Activated naive CD4-positive, alpha-beta T cell treated with anti-CD3 and anti-CD28 coated beads, Interleukin-2, amount 50 U/mL, for 72 hours (primary cell): ENCODE data around the gene ZNF615. TPM values are rescaled to one million over a fixed set of nuclear protein-coding genes. Genes with fewer than 3 reads are reported as not detected.
A peak's percentile ranks its signal among the peaks of the same experiment; 100 is the strongest.
"Not testable (repeated sequence)": the region's sequence is repeated elsewhere in the genome, so short reads cannot be mapped to it uniquely, and the experiment has no call there.

Source experiments
- ATAC-seq, 2 donors: fragments of 150-1000 bp; cut with Tn5 transposase; 2 replicates each; pipeline ENCODE4 v1.10.0; 2021; ENCODE audit warnings: mild to moderate bottlenecking in 2 of 2, moderate library complexity in 2 of 2
- DNase-seq, 2 donors: peaks; one replicate each; pipeline ENCODE4 v3.0.0; 2021 to 2022; ENCODE audit warnings: low spot score in 2 of 2
- H3K27ac Mint-ChIP-seq, 2 donors: one replicate each; pipeline ENCODE4 v1.8.0; 2022; ENCODE audit warnings: mild to moderate bottlenecking in 2 of 2, mixed read lengths in 2 of 2
- H3K36me3 Mint-ChIP-seq, 2 donors: one replicate each; pipeline ENCODE4 v1.8.0; 2022; ENCODE audit warnings: mixed read lengths in 2 of 2
- H3K9me3 Mint-ChIP-seq, 2 donors: one replicate each; pipeline ENCODE4 v1.8.0; 2022; ENCODE audit warnings: mixed read lengths in 2 of 2
- total RNA-seq, 2 donors: library from RNA; stranded (reverse); gene quantifications; one replicate each; pipeline ENCODE4 v1.2.3, GENCODE V29; 2022

Gene ZNF615
- 10 to 100 TPM in 1 of 2 donors, 1 to 10 TPM in 1; 9.9 to 17.1 TPM for total RNA-seq

DNA sequence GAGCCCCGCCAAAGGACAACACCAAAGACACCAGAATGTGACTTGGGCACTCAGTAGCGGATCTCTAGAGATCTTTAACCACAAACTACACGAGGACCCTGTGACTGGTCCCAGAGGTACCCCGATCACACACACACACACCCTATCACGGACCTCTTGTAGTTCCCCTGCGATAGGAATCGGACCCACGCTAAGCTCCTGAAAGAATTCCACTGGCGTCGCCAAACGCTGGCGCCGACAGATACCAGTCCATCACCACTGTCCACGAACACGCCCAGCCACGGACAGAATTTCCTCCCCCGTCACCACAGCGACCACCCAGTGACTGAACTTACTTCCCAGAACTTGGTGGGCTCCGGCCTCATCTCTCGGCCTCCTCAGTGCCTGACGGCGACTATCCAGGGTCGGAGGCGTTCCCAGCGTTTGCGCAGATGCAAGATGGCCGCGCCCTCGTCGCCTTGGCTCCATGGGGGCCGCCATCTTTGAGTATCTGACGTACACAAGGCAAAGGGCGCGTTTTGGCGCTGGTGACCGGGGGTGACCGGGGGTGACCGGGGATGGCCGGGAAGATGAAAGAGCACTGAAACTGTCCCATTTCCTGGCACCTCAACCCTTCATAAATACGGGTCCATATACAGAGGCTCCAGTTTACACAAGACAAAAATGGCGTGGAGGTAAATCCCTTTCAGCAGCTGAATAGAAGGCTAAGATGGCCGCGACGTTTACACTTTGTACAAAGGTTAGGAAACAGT, at the start of gene ZNF615:
Gene ZNF615 (minus strand): TSS at position 406 of the 752 bp plus-strand sequence. CDS start 4,500 bp downstream, outside the sequence.
- DNase-seq, result peak; percentile 87 to 89
- Mint-ChIP-seq H3K9me3 (peaks cover 21 to 23% of the 10 kb centered on the region in 2 donors), H3K36me3 (peaks cover 45 to 89% of the 10 kb centered on the region in 2 donors), H3K27ac (peak within 1 kb of the TSS; percentile 90 to 98)
- peak; percentile 95 to 97 for ATAC-seq

GRCh38 chr19:52056480-52056879, 48.5 kb upstream of the ZNF615 start:
- not testable (repeated sequence) for H3K27ac Mint-ChIP-seq, ATAC-seq, DNase-seq
- H3K9me3 Mint-ChIP-seq, result peaks cover 46 to 60% of the 10 kb centered on the region in 2 donors
- peaks cover 76 to 77% of the 10 kb centered on the region in 2 donors for H3K36me3 Mint-ChIP-seq

GRCh38 chr19:52051736-52052135, 43.7 kb upstream of the ZNF615 start:
- DNase-seq, ATAC-seq, H3K27ac Mint-ChIP-seq: not testable (repeated sequence)
- Mint-ChIP-seq H3K9me3 (peaks cover 36 to 59% of the 10 kb centered on the region in 2 donors), H3K36me3 (peaks cover 72 to 91% of the 10 kb centered on the region in 2 donors)

DNA sequence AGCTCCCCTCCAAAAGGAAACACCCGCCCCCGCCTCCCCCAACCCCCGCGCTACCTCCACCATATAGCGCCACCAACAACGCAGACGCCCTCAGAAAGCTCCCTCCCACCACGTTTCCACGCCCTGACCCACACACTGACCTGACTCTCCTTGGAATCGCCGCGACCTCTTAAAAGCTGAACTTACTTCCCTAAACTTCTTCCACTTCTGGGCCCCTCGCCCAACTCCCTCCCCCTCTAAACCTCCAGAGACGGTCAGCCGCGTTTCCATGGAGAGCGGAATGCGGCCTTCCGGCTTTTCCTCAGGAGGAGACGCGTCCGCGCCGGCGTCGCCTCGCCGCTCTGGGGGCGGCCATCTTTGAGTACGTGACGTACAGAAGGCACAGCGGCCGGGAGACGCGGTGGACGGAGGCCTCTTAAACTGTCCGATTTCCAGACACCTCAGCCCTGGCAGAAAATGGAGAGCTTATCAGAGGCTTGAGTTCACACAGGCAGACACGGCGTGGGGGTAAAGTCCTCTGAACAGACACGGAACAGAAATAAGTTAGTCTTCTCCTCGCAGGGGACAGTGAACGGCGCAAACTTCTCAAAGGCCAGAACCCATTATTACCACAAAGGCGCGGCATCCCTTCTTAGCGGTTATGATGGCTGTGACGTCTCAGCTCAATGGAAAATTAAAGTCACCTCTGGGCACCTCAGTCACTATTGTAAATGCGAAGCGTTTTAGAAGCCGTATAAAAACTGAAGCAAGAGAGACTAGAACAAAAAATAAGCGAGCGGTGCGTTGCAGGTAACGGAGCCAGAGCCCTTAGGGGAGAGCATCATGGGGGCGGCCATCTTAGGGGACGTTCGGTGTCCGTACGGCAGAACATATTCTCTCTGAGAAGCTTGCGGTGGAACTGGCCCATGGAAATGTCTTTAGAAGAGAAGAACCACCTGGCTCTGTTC, 40.8 kb upstream of the ZNF615 start, which contains the start of gene ZNF432:
Gene ZNF432 (minus strand): TSS at position 284 of the 947 bp plus-strand sequence. CDS start 1,970 bp downstream, outside the sequence.
- H3K9me3 Mint-ChIP-seq, result peaks cover 19 to 50% of the 10 kb centered on the region in 2 donors
- DNase-seq, result peak; percentile 75 to 85
- H3K36me3 Mint-ChIP-seq, result peaks cover 61 to 84% of the 10 kb centered on the region in 2 donors
- peak within 1 kb of the TSS; percentile 95 to 99 for H3K27ac Mint-ChIP-seq
- peak; percentile 89 to 91 for ATAC-seq

- DNase-seq (no peak), ATAC-seq (no peak)
- Mint-ChIP-seq H3K36me3 (peaks cover 88 to 97% of the 10 kb centered on the region in 2 donors), H3K27ac (no peak overlapping the region), H3K9me3 (peaks cover 49 to 52% of the 10 kb centered on the region in 2 donors)
Measured at GRCh38 chr19:52039169-52039568, 31.2 kb upstream of the ZNF615 start.

GRCh38 chr19:52034051-52034728, 26.2 kb upstream of the ZNF615 start:
- H3K9me3 Mint-ChIP-seq, result peaks cover 53 to 60% of the 10 kb centered on the region in 2 donors
- H3K36me3 Mint-ChIP-seq, result peaks cover 70 to 89% of the 10 kb centered on the region in 2 donors
- no peak overlapping the region for H3K27ac Mint-ChIP-seq
- ATAC-seq (no peak), DNase-seq (no peak)

DNA sequence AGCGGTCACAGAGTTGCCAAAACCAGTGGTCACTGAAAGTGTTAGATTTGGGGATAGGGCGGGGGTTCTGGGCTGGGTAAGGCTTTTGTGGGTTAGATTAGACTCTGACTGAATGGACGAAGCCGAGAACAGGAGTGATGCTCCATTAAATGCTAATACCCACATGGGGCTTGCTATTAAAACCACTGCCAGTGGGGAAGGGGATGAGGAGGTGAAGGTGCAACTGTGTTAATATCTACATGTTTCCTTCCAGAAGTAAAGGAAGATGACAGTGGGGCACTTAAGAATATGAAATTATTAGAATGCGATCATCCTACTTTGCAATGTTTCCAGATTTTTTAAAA, 20.7 kb upstream of the ZNF615 start:
- ATAC-seq, result peak in 1 of 2 donors; percentile 46
- no peak for DNase-seq
- Mint-ChIP-seq H3K27ac (peak overlapping the region; percentile 95 to 96), H3K9me3 (peaks cover 33 to 47% of the 10 kb centered on the region in 2 donors), H3K36me3 (peaks cover 74 to 88% of the 10 kb centered on the region in 2 donors)

GRCh38 chr19:52028027-52028779, 20.2 kb upstream of the ZNF615 start, which contains the start of gene ZNF614:
Gene ZNF614, minus strand, starts transcription at chr19:52028379. Its CDS starts 2,634 bp downstream, at chr19:52025745.
- Mint-ChIP-seq H3K9me3 (peaks cover 32 to 43% of the 10 kb centered on the region in 2 donors), H3K27ac (peak within 1 kb of the TSS; percentile 95 to 96), H3K36me3 (peaks cover 74 to 88% of the 10 kb centered on the region in 2 donors)
- ATAC-seq (peak; percentile 91 to 95), DNase-seq (peak; percentile 76 to 88)

DNA sequence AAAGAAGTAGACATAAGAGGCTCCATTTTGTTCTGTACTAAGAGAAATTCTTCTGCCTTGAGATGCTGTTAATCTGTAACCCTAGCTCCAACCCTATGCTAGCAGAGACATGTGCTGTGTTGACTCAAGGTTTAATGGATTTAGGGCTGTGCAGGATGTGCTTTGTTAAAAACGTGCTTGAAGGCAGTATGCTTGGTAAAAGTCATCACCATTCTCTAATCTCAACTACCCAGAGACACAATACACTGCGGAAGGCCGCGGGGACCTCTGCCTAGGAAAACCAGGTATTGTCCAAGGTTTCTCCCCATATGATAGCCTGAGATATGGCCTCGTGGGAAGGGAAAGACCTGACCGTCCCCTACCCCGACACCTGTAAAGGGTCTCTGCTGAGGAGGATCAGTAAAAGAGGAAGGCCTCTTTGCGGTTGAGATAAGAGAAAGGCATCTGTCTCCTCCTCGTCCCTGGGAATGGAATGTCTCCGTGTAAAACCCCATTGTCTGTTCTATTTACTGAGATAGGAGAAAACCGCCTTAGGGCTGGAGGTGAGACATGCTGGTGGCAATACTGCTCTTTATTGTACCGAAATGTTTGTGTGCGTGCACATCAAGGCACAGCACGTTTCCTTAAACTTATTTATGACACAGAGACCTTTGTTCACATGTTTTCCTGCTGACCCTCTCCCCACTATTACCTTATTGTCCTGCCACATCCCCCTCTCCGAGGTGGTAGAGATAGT, 18.4 kb upstream of the ZNF615 start:
- not testable (repeated sequence) for DNase-seq

DNA sequence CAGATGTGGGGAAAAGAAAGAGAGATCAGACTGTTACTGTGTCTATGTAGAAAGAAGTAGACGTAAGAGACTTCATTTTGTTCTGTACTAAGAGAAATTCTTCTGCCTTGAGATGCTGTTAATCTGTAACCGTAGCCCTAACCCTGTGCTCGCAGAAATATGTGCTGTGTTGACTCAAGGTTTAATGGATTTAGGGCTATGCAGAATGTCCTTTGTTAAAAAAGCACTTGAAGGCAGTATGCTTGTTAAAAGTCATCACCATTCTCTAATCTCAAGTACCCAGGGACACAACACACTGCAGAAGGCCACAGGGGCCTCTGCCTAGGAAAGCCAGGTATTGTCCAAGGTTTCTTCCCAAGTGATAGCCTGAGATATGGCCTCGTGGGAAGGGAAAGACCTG, 16.5 kb upstream of the ZNF615 start:
- ATAC-seq, DNase-seq, H3K27ac Mint-ChIP-seq: not testable (repeated sequence)
- Mint-ChIP-seq H3K36me3 (peaks cover 91 to 95% of the 10 kb centered on the region in 2 donors), H3K9me3 (peaks cover 38 to 42% of the 10 kb centered on the region in 2 donors)

More for the DNA sequence above, 18.4 kb upstream of the ZNF615 start:
- H3K9me3 Mint-ChIP-seq, result peaks cover 37 to 41% of the 10 kb centered on the region in 2 donors
- H3K36me3 Mint-ChIP-seq, result peaks cover 81 to 95% of the 10 kb centered on the region in 2 donors
- H3K27ac Mint-ChIP-seq, ATAC-seq: not testable (repeated sequence)

DNA sequence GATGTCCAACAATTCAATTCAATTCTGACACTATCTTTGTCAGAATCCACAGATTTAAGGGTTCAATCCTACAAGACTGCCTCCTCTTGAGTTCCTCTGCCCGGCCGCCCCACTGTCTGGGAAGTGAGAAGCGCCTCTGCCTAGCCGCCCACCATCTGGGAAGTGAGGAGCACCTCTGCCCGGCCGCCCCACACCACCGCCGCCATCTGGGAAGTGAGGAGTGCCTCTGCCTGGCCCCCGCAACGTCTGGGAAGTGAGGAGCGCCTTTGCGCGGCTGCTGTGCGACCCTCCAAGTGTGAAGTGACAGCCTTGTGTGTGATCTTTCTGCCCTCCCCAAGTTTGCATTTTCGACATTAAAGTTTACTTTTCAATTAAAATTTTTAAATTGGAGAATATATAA, 14.2 kb upstream of the ZNF615 start:
- Mint-ChIP-seq H3K27ac (no peak overlapping the region), H3K36me3 (peaks cover 85 to 97% of the 10 kb centered on the region in 2 donors), H3K9me3 (peaks cover 44% of the 10 kb centered on the region in 2 donors)
- DNase-seq (no peak), ATAC-seq (no peak)

DNA sequence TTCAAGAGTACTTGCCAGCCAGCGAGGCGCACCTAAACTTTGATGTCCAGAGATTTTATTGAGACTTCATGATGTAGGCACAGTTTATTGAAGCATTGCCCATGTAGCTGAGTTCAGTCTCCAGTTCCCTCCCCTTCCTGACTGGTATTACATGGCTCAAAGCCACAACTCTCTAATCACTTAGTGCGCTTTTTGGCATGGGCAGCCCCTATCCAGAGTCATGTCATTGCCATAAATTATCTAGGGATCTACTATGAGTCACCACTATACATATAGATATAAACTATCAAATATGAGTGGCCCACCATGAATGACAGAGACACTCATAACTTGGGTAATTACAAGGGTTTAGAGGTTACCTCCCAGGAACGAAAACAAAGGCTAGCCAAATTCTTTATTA, 12.5 kb upstream of the ZNF615 start:
- DNase-seq (no peak), ATAC-seq (peak in 1 of 2 donors; percentile 44)
- Mint-ChIP-seq H3K27ac (no peak overlapping the region), H3K9me3 (peaks cover 49 to 52% of the 10 kb centered on the region in 2 donors), H3K36me3 (peaks cover 85 to 97% of the 10 kb centered on the region in 2 donors)

DNA sequence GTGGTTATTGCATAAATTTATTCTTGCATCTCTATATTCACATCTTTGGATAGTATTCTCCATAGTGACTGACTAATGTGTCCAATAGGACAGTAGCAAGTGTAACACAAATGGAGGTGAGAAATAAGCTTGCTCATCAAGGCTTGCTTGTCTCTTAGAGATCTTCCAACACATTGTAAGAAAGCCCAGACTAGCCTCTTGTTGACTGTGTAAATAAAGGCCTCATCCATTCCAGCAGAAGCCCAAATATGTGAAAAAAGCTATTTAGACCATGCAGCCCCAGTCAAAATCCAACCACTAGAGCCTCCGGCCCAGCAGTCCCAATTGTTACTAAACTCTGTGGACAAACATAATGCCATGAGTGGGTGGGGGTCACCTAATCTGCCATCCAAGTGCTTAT, 2.7 kb upstream of the ZNF615 start:
- H3K27ac Mint-ChIP-seq, result no peak overlapping the region

DNA sequence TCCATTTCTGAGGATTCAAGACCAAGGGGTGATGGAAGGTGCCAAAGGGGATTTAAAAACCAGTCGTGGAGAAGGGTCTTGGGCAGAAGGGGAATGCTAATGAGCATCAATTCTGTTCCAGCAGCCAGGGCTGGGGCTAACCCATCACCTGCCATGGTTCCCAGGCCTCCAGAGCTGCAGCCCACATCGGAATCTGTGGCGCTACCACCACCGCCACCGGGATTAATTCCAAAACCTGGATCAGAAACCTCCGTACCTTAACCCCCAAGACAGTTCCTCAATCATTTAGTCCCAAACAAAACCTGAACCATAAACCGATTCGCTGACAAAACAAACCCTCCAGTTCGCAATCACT, 583 bp downstream of the ZNF615 start:
- peak overlapping the region; percentile 90 to 98 for H3K27ac Mint-ChIP-seq
- ATAC-seq (peak; percentile 4 to 20), DNase-seq (no peak)
- peaks cover 21% of the 10 kb centered on the region in 2 donors for H3K9me3 Mint-ChIP-seq
- H3K36me3 Mint-ChIP-seq, result peaks cover 42 to 86% of the 10 kb centered on the region in 2 donors

More for the DNA sequence above, 2.7 kb upstream of the ZNF615 start:
- Mint-ChIP-seq H3K9me3 (peaks cover 16 to 21% of the 10 kb centered on the region in 2 donors), H3K36me3 (peaks cover 42 to 80% of the 10 kb centered on the region in 2 donors)
- ATAC-seq (no peak), DNase-seq (no peak)
